Astrocyte (in vitro differentiated cells and primary cell): ENCODE measurements around the gene ALDH1A2. TPM values are rescaled to one million over a fixed set of nuclear protein-coding genes. Genes with fewer than 3 reads are reported as not detected.
A peak's percentile ranks its signal among the peaks of the same experiment; 100 is the strongest.

Source experiments
- DNase-seq: peaks from one replicate; pipeline ENCODE4 v3.0.0-alpha.2; 2010; ENCODE audit warnings: low read depth
- FAIRE-seq: peaks from 2 replicates; lab custom pipeline; 2011; peaks lifted over from hg19 to GRCh38; lab: Jason Lieb, UNC
- H2AFZ ChIP-seq: 2 replicates; pipeline ENCODE4 v1.6.0; 2012; ENCODE audit warnings: low read depth, low read length, inconsistent platforms
- H3K27ac ChIP-seq: 2 replicates; pipeline ENCODE4 v1.5.1; 2011; ENCODE audit warnings: low read depth, low read length, inconsistent platforms
- H3K27me3 ChIP-seq: 2 replicates; pipeline ENCODE4 v1.6.0; 2011; ENCODE audit warnings: low read length, inconsistent platforms; ENCODE audit not compliant: insufficient read depth
- H3K36me3 ChIP-seq: 2 replicates; pipeline ENCODE4 v1.5.1; 2011; ENCODE audit warnings: low read length, inconsistent platforms; ENCODE audit not compliant: insufficient read depth
- H3K4me1 ChIP-seq: 2 replicates; pipeline ENCODE4 v1.5.1; 2011; ENCODE audit warnings: low read length, inconsistent platforms; ENCODE audit not compliant: insufficient read depth
- H3K4me2 ChIP-seq: 2 replicates; pipeline ENCODE4 v1.6.0; 2012; ENCODE audit warnings: low read length, inconsistent platforms
- H3K4me3 ChIP-seq: 2 replicates; pipeline ENCODE4 v1.5.1; 2011; ENCODE audit warnings: low read depth, mild to moderate bottlenecking, low read length, inconsistent platforms; ENCODE audit not compliant: insufficient read depth
- H3K79me2 ChIP-seq: 2 replicates; pipeline ENCODE4 v1.6.0; 2012; ENCODE audit warnings: mild to moderate bottlenecking, low read length, inconsistent platforms; ENCODE audit not compliant: insufficient read depth
- H3K9ac ChIP-seq: 2 replicates; pipeline ENCODE4 v1.6.0; 2012; ENCODE audit warnings: mild to moderate bottlenecking, low read length, inconsistent platforms
- H3K9me3 ChIP-seq: 2 replicates; pipeline ENCODE4 v1.5.1; 2012; ENCODE audit warnings: low read depth, mild to moderate bottlenecking, low read length, inconsistent platforms; ENCODE audit not compliant: insufficient read depth
- H4K20me1 ChIP-seq: 2 replicates; pipeline ENCODE4 v1.6.0; 2012; ENCODE audit warnings: low read length, inconsistent platforms; ENCODE audit not compliant: insufficient read depth
- H3K27ac Mint-ChIP-seq: one replicate; pipeline ENCODE4 v1.8.0; 2021; ENCODE audit warnings: mild to moderate bottlenecking, mixed read lengths; ENCODE audit not compliant: unreplicated experiment
- H3K27me3 Mint-ChIP-seq: one replicate; pipeline ENCODE4 v1.8.0; 2021; ENCODE audit warnings: low read depth, mixed read lengths; ENCODE audit not compliant: unreplicated experiment
- H3K36me3 Mint-ChIP-seq: one replicate; pipeline ENCODE4 v1.8.0; 2021; ENCODE audit warnings: low read depth, mixed read lengths; ENCODE audit not compliant: unreplicated experiment
- H3K4me1 Mint-ChIP-seq: one replicate; pipeline ENCODE4 v1.8.0; 2021; ENCODE audit warnings: low read depth, mixed read lengths; ENCODE audit not compliant: unreplicated experiment
- H3K4me3 Mint-ChIP-seq: one replicate; pipeline ENCODE4 v1.8.0; 2021; ENCODE audit warnings: mild to moderate bottlenecking, moderate library complexity, mixed read lengths; ENCODE audit not compliant: unreplicated experiment
- H3K9me3 Mint-ChIP-seq: one replicate; pipeline ENCODE4 v1.8.0; 2021; ENCODE audit warnings: mild to moderate bottlenecking, mixed read lengths; ENCODE audit not compliant: unreplicated experiment
- CTCF ChIP-seq: IDR thresholded peaks from 2 replicates; pipeline ENCODE4 v1.5.1; 2011; ENCODE audit warnings: low read depth, mild to moderate bottlenecking, inconsistent platforms, low read length, moderate library complexity; ENCODE audit not compliant: insufficient read depth
- EZH2 ChIP-seq: IDR thresholded peaks from 2 replicates; pipeline ENCODE4 v1.6.1; 2012; ENCODE audit warnings: mild to moderate bottlenecking, low read length, inconsistent platforms; ENCODE audit not compliant: insufficient read depth
- total RNA-seq: library from RNA; stranded (reverse); gene quantifications from 2 replicates; pipeline ENCODE4 v1.2.1, GENCODE V29; 2021

Gene ALDH1A2
- total RNA-seq, 1 donor from 2014 or later = 0.98 TPM

- TF ChIP-seq CTCF (peak; percentile 98), EZH2 (no peak)
- Histone ChIP-seq H3K9me3 (no peaks in the 10 kb centered on the region), H4K20me1 (no peaks in the 10 kb centered on the region), H3K4me1 (no peaks in the 10 kb centered on the region), H3K36me3 (no peaks in the 10 kb centered on the region), H2AFZ (no peak overlapping the region), H3K9ac (no peak overlapping the region), H3K27me3 (peaks cover 41% of the 10 kb centered on the region), H3K4me2 (no peak overlapping the region), H3K27ac (no peak overlapping the region), H3K79me2 (no peaks in the 10 kb centered on the region), H3K4me3 (no peak overlapping the region)
- Mint-ChIP-seq H3K36me3 (no peaks in the 10 kb centered on the region), H3K27ac (no peak overlapping the region), H3K4me3 (no peak overlapping the region), H3K27me3 (peaks cover 37% of the 10 kb centered on the region), H3K9me3 (peaks cover 2% of the 10 kb centered on the region), H3K4me1 (no peaks in the 10 kb centered on the region)
- DNase-seq (peak; percentile 5), FAIRE-seq (peak; percentile 64)
These were observed 5.4 kb upstream of the ALDH1A2 start for GRCh38 chr15:58070801-58071418.

GRCh38 chr15:58069008-58069407 is 3.5 kb upstream of the ALDH1A2 start:
- H3K4me3 Mint-ChIP-seq = no peak overlapping the region
- H3K4me3 ChIP-seq = no peak overlapping the region
- no peak overlapping the region for H3K27ac ChIP-seq
- H3K79me2 ChIP-seq = no peaks in the 10 kb centered on the region
- peaks cover 44% of the 10 kb centered on the region for H3K27me3 Mint-ChIP-seq
- no peak for TF ChIP-seq EZH2
- no peak for TF ChIP-seq CTCF
- H2AFZ ChIP-seq = no peak overlapping the region
- H3K9me3 Mint-ChIP-seq = peaks cover 2% of the 10 kb centered on the region
- DNase-seq (no peak), FAIRE-seq (no peak)
- H3K27ac Mint-ChIP-seq = no peak overlapping the region
- H3K27me3 ChIP-seq = peaks cover 60% of the 10 kb centered on the region
- no peak overlapping the region for H3K9ac ChIP-seq
- no peaks in the 10 kb centered on the region for H3K4me1 Mint-ChIP-seq
- H3K36me3 ChIP-seq = no peaks in the 10 kb centered on the region
- H3K36me3 Mint-ChIP-seq = no peaks in the 10 kb centered on the region
- no peaks in the 10 kb centered on the region for H3K9me3 ChIP-seq
- no peaks in the 10 kb centered on the region for H4K20me1 ChIP-seq
- no peaks in the 10 kb centered on the region for H3K4me1 ChIP-seq
- no peak overlapping the region for H3K4me2 ChIP-seq

- no peaks in the 10 kb centered on the region for H3K36me3 Mint-ChIP-seq
- H3K9ac ChIP-seq = no peak overlapping the region
- H3K36me3 ChIP-seq = no peaks in the 10 kb centered on the region
- peak overlapping the region; percentile 82 for H3K4me2 ChIP-seq
- peaks cover 63% of the 10 kb centered on the region for H3K27me3 ChIP-seq
- TF ChIP-seq CTCF = peak; percentile 51
- peak; percentile 96 for TF ChIP-seq EZH2
- H4K20me1 ChIP-seq = no peaks in the 10 kb centered on the region
- H3K4me1 Mint-ChIP-seq = no peaks in the 10 kb centered on the region
- no peaks in the 10 kb centered on the region for H3K9me3 ChIP-seq
- H3K4me3 ChIP-seq = no peak overlapping the region
- no peak overlapping the region for H3K27ac ChIP-seq
- H3K27me3 Mint-ChIP-seq = peaks cover 56% of the 10 kb centered on the region
- FAIRE-seq (no peak), DNase-seq (no peak)
- peak overlapping the region; percentile 64 for H3K4me3 Mint-ChIP-seq
- no peaks in the 10 kb centered on the region for H3K79me2 ChIP-seq
- H3K27ac Mint-ChIP-seq = no peak overlapping the region
- no peaks in the 10 kb centered on the region for H3K4me1 ChIP-seq
- H2AFZ ChIP-seq = peak overlapping the region; percentile 79
- peaks cover 2% of the 10 kb centered on the region for H3K9me3 Mint-ChIP-seq
These were observed 744 bp upstream of the ALDH1A2 start for GRCh38 chr15:58066042-58066867.
